Midbrain (tissue), 1 donor: Measurements from ENCODE around the gene NUBP2.
A peak's percentile ranks its signal among the peaks of the same experiment; 100 is the strongest.

Experiments used
- DNase-seq: peaks from one replicate; lab custom pipeline; 2025; lab: John Stamatoyannopoulos, UW

NUBP2 gene

DNA sequence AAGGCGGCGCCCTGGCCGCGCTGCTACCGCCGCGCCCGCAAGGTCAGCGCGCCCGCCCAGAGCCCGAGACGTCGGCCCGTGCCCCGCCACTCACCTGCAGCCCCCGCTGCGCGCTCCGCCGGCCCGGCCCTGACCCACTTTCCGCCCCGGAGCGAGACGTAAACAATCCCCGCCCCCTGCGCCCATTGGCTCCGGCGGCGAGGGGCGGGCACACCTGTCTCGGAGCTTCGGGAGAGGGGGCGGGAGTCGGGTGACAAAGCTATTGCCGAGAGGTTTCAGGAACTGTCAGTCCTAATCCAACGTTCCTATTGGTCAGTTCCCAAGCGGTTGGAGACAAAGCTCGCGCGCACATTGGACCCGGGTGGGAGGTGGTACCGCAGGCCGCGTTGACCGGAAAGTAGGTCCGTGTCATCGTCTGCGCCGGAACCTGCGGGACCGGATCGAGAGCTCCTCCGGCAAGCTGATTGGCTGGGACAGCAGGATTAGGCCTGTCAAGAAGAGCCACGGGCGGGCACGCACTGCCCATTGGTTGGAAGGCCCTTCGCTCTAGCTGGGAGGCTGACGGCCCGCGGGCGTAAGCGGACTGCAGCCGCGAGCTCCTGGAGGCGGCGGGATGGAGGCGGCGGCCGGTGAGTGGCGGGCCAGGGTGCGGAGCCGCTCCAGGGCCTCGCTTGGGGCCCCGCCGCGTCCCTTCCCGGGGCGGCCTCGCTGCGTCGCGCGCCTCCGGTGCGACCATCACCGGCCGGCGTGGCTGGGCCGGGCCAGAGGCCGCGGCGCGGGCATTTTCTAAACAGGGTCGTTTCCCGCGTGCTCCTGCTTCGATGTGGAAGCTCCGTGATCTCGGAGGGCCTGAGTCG lies at the start of gene NUBP2, which contains the start of gene SPSB3:
Gene NUBP2 (plus strand): TSS at position 553 of the 857 bp plus-strand sequence. CDS start 61 bp downstream, at position 614.
Gene SPSB3 (minus strand): TSS at position 164 of the 857 bp plus-strand sequence. CDS start 1,088 bp downstream, outside the sequence.
- peak; percentile 100 for DNase-seq

DNA sequence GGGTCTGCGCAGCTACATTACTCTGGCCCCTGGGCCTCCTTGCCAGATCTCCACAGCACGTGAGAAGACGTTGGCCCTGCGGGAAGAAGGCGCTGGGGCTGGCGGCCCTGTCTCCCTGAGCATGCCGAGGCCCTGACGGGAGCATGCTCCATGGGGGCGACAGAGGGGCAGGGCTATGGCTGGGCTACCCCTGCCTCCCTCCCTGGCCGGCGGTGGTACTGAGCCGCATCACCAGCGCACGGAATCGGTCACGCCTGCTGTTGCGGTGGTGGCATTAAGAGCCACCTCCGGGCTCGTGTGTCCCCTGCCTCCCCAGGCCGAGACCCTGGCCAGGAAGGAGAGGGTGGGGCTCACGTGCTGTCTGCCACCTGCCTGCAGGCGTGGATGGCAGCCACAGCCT lies 48.6 kb upstream of the NUBP2 start:
- no peak for DNase-seq

DNA sequence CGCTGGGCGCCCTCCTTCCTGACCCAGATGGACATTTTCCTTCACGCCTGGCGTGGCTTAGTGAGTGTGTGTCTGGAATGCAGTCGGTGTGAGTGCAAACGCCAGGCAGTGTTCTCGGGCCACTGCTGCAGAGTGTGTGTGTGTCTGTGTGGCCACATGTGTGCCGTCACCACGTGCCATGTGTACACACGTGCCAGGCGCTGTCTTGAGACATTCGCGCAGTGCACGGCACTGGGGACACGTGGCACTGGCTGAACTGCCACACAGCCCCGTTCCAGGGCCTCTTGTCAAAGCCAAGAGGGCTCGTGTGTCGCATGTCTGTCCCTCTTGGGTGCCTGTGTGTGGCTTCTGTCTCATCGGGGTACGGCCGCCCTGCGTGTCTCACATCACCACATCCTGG lies 47.9 kb upstream of the NUBP2 start:
- no peak for DNase-seq

DNA sequence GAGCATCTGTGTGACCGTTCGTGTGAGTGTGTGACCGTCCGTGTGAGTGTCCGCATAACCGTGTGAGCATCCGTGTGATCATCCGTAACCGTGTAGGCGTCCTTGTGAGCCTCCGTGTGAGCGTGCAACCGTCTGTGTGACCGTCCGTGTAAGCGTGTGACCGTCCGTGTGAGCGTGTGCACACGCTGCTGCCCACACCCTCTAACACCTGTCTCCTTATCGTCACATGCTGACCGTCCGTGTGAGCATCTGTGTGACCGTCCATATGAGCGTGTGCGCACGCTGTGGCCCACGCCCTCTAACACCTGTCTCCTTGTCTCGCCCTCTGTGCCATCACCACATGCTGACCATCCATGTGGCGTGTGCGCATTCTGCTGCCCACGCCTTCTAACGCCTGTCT lies 42.5 kb upstream of the NUBP2 start:
- DNase-seq: no peak

GRCh38 chr16:1740781-1741490 lies 41.8 kb upstream of the NUBP2 start:
- no peak for DNase-seq

GRCh38 chr16:1741553-1742165 lies 41.1 kb upstream of the NUBP2 start:
- peak; percentile 2 for DNase-seq

DNA sequence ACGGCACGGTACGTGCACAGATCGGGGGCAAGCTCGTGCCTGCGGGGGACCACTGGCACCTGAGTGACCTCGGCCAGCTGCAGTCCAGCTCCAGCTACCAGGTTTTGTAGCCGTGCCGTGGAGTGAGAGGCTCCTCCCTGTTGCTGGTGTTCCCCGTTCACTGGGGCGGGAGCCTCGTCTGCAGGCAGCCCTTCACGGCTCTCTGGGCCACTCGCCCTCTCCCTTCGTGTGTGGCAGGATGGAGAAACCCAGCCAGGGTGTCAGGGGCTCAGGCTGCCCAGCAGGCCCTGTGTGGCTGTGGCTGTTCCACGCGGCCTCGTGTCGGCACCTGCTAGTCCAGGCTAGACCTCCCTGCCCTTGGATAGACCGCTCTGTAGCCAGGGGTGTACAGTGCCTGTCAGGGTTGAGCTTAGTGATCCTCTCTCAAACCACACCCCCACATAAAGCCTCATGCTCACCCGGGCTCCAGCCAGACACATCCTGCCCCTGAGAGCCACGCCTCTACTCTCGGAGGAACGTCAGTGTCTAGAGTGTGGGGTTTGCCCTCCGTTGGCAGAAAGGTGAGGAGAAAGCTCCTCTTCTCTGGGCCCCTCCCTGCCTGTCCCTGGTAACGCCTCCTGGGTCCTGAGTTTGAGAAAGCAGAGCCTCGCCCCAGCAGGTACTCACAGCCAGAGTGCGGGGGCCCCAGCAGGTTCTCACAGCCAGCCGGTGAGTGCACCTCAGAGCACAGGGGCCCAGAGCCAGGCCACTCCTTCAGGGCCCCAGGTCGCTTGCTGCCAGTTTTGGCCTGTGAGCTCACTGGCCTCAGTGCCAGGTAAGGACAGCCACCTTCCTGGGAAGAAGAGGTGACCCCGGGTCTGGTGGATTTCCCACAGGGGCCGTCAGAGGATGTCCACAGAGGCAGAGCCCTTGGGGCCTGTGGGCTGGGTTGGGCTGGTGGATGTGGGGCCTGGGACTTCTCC lies 39.1 kb upstream of the NUBP2 start:
- DNase-seq: no peak

GRCh38 chr16:1744338-1744840 lies 38.4 kb upstream of the NUBP2 start:
- DNase-seq: no peak

- DNase-seq: no peak
Observed at GRCh38 chr16:1745181-1745899, 37.4 kb upstream of the NUBP2 start.

DNA sequence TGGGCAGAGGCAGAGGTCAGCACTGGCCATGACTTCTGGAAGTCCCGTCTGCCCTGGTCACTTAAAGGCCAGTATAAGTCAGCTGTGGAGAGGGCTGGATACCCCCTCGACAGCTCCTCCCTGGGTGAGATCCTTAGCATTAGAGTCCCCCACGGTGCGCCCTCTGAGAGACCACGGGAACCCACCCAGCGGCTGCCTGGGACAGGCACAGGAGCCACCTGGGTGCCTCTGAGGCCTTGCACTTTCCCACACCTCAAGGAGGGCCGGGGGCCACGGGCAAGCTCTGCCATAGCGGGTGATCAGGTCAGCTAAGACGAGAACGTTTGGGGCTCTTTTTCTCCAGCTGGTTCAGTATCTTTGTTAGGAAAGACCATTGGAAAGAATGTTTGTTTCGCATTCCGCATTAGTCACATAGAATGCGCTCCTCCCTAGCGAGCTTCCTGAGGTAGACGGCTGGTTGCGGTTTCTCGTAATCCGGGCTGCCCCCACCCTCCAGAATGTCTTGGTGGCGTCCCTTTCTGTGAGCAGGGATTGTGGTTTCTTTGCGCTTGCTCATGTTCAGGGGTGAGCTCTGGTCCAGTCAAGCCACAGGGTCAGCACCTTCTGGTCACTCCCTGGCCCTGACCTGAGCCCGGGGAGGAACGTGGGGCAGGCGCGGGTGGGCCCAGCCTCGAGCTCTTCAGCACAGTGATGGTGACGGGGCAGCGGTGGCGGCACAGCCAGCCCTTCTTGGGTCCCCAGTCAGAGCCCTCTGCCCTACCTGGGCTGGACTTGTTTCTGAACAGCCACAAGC lies 36.7 kb upstream of the NUBP2 start:
- no peak for DNase-seq

- DNase-seq: no peak
Observed at GRCh38 chr16:1746693-1747195, 36.0 kb upstream of the NUBP2 start.

GRCh38 chr16:1747934-1748333 lies 34.8 kb upstream of the NUBP2 start:
- DNase-seq: no peak

GRCh38 chr16:1749152-1750117 lies 33.3 kb upstream of the NUBP2 start:
- DNase-seq: no peak

DNA sequence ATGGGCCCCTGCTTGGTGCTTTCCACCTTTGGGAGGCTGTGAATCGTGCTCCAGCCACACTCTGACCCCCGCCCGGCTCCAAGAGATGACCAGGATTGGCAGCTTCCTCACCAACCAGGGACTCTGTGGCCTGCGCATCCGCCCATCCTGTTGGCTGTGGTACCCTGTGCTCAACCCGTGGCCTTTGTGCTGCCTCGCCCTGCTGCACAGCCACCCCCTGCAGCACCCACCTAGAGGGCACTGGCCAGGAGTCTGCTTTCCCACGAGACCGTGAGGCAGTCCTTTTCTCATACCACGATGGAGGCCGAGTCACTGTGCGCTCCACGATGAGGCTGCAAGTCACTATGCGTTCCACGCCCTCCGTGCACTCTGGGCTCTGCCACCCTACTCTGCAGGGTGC lies 30.8 kb upstream of the NUBP2 start:
- no peak for DNase-seq

- no peak for DNase-seq
Observed at GRCh38 chr16:1752853-1753252, 29.9 kb upstream of the NUBP2 start.

DNA sequence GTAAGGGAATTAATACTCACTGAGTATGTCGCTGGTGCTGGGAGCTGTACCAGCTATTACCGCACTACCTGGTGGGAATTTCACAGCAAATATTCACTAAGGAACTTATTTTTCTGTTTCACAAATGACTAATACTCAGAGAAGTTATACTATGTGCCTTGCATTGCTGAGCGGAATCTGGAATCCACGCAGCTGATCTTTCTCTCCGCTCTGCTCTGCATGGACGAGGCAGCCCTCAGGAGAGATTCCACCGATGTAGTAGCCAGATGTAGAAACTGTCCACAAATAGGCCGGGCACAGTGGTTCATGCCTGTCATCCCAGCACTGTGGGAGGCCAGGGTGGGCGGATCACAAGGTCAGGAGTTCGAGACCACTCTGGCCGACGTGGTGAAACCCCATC lies 28.6 kb upstream of the NUBP2 start:
- DNase-seq: no peak

- DNase-seq: no peak
Observed at GRCh38 chr16:1757714-1758461, 24.9 kb upstream of the NUBP2 start.

GRCh38 chr16:1758923-1759322 lies 23.8 kb upstream of the NUBP2 start:
- DNase-seq: no peak
